GM19438 (cell line): ENCODE results near the gene NUBP2.

Experiments used
- ATAC-seq: cut with Tn5 transposase; IDR thresholded peaks from one replicate; pipeline ENCODE4 v1.9.1; 2021; ENCODE audit warnings: low read depth; ENCODE audit not compliant: unreplicated experiment

Gene NUBP2

GRCh38 chr16:1782408-1783264 lies at the start of gene NUBP2, which contains the start of gene SPSB3:
Gene NUBP2, plus strand, starts transcription at chr16:1782960. Its CDS starts 61 bp downstream, at chr16:1783021.
Gene SPSB3, minus strand, starts transcription at chr16:1782571. Its CDS starts 1,088 bp downstream, at chr16:1781483.
- ATAC-seq, result peak; percentile 82

DNA sequence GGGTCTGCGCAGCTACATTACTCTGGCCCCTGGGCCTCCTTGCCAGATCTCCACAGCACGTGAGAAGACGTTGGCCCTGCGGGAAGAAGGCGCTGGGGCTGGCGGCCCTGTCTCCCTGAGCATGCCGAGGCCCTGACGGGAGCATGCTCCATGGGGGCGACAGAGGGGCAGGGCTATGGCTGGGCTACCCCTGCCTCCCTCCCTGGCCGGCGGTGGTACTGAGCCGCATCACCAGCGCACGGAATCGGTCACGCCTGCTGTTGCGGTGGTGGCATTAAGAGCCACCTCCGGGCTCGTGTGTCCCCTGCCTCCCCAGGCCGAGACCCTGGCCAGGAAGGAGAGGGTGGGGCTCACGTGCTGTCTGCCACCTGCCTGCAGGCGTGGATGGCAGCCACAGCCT lies 48.6 kb upstream of the NUBP2 start:
- ATAC-seq, result no peak

- ATAC-seq, result no peak
Measured at GRCh38 chr16:1734816-1735215, 47.9 kb upstream of the NUBP2 start.

DNA sequence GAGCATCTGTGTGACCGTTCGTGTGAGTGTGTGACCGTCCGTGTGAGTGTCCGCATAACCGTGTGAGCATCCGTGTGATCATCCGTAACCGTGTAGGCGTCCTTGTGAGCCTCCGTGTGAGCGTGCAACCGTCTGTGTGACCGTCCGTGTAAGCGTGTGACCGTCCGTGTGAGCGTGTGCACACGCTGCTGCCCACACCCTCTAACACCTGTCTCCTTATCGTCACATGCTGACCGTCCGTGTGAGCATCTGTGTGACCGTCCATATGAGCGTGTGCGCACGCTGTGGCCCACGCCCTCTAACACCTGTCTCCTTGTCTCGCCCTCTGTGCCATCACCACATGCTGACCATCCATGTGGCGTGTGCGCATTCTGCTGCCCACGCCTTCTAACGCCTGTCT lies 42.5 kb upstream of the NUBP2 start:
- ATAC-seq, result no peak

DNA sequence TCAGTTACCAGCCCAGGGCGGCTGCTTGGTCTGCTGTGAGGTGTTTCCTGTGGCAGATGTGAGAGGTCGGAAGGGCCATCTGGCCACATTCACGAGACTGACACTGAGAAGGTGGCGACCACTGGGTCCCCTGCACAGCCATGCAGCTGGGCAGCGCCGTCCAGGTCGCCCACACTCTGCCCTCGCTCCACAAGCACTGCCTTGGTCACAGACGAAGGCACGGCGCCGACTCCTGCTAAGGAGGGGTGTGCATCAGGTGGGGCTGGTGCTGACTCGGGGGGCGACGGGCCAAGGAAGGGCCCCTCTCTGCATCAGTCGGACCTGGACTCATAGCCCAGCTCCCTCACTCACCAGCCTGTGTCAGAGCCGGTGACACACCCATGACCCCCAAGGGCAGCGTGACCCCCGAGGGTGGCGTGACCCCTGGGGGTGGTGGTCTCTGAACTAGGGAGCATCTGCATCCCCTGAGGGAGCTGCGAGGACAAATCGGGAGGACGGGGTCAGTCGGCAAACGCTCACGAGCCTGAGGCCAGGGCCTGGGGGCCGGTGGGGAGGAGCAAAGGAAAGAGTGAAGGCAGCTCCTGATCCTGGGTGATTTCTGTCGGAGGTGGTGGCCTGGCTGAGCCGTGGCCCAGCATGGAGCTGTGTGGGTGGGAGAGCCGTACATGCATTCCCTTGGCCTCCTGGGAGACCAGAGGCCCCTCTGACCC lies 41.8 kb upstream of the NUBP2 start:
- ATAC-seq, result no peak

- no peak for ATAC-seq
Measured at GRCh38 chr16:1741553-1742165, 41.1 kb upstream of the NUBP2 start.

GRCh38 chr16:1743376-1744337 lies 39.1 kb upstream of the NUBP2 start:
- ATAC-seq, result no peak

DNA sequence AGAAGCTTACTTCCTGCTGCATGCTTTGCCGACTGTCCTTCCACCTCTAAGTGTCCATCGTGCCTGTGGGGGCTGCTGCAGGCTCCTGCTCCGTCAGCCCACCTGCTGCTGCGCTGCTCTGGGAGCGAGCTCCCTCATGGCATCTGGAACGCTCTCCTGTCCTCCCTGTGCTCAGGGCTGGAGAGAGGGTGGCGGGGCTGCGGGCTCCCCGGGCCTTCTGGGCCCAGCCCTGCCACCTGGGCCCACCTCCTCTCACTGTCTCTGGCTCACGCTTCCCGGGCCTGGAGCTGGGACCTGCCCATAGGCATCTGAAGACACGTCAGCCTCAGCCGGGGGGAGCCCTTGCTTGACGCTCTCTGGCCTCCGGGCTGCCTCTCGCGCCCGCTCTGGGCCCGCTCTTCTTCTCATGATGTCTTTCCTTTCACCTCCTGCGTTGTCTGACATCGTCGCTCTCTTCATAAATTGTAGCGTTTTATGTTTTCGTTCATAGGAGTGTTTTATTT lies 38.4 kb upstream of the NUBP2 start:
- ATAC-seq, result no peak

DNA sequence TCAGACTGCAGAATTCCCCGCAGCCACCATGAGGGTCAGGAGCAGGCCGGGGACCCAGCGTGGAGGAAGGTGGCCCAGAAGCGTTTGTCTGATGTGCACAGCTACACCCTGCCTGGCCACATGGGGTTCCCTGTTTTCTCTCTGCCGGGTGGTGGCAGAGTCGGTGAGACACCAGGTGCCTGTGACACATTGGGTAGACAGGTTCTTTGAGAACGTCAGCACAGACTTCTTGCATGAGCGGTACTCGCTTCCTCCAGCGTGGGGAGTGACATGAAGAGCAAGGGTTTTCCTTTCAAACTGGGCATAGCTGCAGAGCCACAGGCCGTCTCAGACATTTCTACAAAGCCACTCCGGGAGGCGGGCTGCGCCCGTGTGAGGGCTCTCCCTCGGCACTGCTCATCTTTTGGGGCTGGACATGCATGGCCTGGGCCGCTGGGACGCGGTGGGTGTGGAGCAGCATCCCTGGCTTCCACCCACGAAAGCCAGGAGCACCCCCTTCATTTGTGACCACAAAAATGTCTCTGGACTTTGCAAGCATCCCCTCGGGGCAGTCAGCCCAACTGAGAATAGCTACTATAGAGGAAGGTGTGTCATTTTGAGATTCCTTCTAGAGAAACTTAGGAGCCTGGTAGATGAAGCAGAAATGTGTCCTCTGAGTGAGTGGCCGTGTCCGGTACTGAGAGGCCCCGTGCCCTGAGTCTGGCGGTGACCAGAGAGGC lies 37.4 kb upstream of the NUBP2 start:
- no peak for ATAC-seq

DNA sequence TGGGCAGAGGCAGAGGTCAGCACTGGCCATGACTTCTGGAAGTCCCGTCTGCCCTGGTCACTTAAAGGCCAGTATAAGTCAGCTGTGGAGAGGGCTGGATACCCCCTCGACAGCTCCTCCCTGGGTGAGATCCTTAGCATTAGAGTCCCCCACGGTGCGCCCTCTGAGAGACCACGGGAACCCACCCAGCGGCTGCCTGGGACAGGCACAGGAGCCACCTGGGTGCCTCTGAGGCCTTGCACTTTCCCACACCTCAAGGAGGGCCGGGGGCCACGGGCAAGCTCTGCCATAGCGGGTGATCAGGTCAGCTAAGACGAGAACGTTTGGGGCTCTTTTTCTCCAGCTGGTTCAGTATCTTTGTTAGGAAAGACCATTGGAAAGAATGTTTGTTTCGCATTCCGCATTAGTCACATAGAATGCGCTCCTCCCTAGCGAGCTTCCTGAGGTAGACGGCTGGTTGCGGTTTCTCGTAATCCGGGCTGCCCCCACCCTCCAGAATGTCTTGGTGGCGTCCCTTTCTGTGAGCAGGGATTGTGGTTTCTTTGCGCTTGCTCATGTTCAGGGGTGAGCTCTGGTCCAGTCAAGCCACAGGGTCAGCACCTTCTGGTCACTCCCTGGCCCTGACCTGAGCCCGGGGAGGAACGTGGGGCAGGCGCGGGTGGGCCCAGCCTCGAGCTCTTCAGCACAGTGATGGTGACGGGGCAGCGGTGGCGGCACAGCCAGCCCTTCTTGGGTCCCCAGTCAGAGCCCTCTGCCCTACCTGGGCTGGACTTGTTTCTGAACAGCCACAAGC lies 36.7 kb upstream of the NUBP2 start:
- no peak for ATAC-seq

DNA sequence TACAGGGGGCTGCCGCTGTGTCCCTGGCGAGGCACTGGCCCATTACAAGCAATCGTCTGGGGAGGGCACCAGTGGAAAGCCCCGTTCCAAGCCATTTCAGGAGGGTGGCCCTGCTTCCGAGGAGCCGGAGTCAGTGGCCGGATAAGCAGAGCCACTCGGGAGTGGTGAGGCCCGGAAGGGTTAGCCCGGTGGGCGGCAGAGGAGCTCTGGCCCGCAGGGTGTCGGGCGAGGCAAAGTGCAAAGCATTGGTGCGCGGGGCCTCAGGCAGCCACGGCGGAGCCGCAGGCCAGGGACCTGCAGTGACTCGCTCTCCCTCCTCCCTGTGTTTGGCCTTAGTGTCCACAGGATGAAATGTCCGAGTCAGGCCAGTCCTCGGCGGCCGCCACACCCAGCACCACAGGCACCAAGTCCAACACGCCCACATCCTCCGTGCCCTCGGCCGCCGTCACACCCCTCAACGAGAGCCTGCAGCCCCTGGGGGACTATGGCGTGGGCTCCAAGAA lies 36.0 kb upstream of the NUBP2 start:
- ATAC-seq, result no peak

- no peak for ATAC-seq
Measured at GRCh38 chr16:1747934-1748333, 34.8 kb upstream of the NUBP2 start.

DNA sequence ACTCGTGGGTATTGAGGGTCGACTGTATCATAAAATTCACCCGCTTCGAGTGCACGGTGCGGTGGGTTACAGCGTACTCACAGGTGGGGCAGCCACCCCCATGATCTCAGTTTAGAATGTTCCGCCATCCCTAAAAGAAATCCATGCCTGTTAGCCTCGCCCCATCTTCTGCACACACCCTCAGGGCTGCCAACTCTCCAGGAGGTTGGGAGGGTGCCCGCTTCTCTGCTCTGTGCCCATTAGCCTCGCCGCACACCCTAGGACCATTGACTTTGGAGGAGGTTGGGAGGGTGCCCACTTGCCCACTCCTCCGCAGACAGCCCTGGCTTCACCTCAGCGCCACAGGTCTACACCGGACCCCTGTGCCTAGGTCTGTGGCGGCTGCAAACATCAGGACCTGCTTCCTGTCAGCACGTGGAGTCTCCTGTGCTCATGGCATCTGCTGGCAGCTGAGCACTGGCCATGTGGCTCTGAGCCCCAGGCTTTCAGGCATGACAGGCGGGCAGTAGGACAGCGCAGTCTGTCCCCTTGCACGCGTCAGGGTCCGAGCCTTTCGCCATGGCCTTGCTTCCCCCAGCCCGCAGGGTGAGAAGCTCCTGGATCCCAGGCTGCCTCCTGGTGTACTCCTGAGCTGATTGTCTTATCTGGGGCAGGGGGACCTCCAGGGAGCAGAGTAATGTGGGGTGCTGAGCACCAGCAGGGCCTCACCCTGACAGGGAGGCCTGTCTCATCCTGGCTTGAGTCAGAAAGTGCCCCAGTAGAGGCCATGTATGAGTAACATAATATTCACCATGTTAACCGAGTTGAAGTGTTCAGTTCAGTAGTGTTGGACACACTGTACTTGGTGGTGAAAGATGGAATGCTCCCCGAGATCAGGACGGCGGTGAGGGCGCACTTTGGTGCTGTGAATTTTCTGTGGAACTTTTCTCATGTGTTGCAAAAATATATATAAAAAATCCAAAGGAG lies 33.3 kb upstream of the NUBP2 start:
- no peak for ATAC-seq

GRCh38 chr16:1751946-1752345 lies 30.8 kb upstream of the NUBP2 start:
- ATAC-seq, result no peak

DNA sequence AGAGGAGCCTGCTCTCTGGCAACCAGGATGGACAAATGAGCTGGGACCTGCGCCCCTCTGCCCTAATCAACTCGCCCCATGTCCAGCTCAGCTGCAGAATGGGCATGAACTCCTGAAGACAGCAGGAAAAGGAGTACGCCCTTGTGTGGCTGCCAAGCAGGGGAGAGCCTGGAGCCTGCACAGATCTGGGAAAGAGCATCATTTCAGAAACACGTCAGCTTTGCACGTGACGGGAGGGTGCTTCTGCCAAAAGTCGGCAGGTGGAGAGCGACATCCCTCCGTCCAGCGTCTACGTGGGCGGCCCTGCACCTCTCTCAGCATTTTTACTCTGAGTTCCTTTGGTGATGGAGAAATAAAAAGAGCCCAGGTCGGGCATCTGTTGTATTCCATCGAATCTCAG lies 29.9 kb upstream of the NUBP2 start:
- no peak for ATAC-seq

DNA sequence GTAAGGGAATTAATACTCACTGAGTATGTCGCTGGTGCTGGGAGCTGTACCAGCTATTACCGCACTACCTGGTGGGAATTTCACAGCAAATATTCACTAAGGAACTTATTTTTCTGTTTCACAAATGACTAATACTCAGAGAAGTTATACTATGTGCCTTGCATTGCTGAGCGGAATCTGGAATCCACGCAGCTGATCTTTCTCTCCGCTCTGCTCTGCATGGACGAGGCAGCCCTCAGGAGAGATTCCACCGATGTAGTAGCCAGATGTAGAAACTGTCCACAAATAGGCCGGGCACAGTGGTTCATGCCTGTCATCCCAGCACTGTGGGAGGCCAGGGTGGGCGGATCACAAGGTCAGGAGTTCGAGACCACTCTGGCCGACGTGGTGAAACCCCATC lies 28.6 kb upstream of the NUBP2 start:
- no peak for ATAC-seq

- ATAC-seq, result no peak
Measured at GRCh38 chr16:1757714-1758461, 24.9 kb upstream of the NUBP2 start.
